T-helper 1 cell treated with Interleukin-12 subunit alpha and Interleukin-12 subunit beta and Interleukin-4 antibody, amounts not matched to agents 30 ng/mL and 1 ng/mL, for 36 hours (primary cell): ENCODE measurements around the gene COPRS. TPM values are rescaled to one million over a fixed set of nuclear protein-coding genes. Genes with fewer than 3 reads are reported as not detected.
"Not testable (repeated sequence)": the region's sequence is repeated elsewhere in the genome, so short reads cannot be mapped to it uniquely, and the experiment has no call there.

Experiments
- intact Hi-C: fragments of 100-400 bp; cut with micrococcal nuclease; formaldehyde crosslinking; loops from one replicate; pipeline ENCODE4 v1.15.1; 2024
- total RNA-seq: library from RNA; stranded (reverse); gene quantifications from 2 replicates; pipeline ENCODE4 v1.2.3, GENCODE V29; 2022

COPRS gene
- total RNA-seq, 1 donor from 2014 or later, result 17.9 TPM

DNA sequence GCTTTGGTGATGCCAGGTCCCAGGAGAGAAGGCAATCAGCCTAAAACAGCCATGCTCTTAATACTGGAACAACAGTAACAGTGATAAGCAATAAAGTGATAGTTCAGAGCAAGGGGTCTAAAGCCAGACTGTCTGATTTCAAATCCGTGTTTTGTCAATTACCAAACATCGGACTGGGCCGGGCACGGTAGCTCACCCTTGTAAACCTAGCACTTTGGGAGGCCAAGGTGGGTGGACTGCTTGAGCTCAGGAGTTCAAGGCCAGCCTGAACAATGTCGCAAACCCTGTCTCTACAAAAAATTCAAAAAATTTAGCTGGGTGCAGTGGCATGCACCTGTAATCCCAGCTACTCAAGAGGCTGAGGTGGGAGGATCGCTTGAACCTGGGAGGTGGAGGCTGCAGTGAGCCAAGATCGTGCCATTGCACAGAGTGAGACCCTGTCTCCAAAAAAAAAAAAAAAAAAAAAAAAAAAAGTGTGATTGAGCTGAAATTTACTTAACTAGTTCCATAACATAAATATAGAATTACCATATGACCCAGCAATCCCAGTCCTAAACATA lies 5.1 kb downstream of the COPRS start:
- intact Hi-C loops, result no loop called here

DNA sequence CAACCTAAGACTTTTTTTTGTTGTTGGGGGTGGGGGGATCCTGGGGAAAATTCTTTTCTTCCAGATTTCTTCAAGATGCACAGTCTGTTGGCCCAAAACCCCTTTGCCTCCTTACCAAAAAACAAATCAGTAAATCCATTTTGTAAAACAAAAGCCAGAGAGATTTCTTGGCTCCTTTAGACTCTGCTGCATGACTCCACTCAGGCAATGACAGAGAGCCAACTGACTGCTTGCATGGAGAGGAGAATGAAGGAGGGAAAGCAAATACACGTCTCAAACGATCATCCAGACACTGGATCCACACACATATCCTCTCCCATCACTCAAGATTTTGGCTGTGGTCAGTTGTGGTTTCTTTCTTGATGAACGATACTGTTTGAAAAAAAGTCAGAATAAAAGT lies 13.8 kb downstream of the COPRS start:
- intact Hi-C loops, result no loop called here

DNA sequence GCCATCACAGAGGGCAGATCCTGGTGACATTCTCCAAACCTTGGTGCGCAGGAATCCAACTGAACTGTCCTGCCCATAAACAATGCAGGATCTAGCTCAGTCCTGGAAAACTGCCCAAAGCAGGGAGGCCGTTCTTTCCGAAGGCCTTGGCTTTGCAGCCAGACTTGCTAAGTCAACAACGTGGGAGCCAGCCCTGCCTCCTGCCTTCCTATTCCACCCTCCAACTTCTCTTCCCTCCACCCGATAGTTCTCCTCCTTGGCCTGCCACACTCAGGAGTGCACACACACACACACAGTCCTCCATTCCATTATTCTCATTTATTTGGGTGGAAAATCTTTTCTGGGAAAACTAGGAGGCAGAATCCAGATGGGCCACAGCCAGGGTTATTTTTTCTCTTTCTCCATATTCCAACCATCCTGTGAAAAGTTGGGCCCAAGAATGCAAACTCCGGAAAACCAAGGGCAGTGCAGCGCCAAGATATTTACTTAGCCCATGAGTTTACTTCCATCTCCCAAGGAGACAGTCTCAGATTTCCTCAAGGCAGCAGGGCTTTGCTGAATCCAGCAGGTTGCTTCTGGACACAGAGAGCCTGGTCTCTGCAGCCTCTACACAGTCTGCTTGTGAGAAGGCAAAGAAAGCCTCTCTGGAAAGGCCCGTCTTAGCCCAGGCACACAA lies 15.8 kb downstream of the COPRS start:
- intact Hi-C loops, result loop anchor here (2.0 kb wide), 1 partner anchor 294 kb away; no protein-coding TSS in a partner anchor

DNA sequence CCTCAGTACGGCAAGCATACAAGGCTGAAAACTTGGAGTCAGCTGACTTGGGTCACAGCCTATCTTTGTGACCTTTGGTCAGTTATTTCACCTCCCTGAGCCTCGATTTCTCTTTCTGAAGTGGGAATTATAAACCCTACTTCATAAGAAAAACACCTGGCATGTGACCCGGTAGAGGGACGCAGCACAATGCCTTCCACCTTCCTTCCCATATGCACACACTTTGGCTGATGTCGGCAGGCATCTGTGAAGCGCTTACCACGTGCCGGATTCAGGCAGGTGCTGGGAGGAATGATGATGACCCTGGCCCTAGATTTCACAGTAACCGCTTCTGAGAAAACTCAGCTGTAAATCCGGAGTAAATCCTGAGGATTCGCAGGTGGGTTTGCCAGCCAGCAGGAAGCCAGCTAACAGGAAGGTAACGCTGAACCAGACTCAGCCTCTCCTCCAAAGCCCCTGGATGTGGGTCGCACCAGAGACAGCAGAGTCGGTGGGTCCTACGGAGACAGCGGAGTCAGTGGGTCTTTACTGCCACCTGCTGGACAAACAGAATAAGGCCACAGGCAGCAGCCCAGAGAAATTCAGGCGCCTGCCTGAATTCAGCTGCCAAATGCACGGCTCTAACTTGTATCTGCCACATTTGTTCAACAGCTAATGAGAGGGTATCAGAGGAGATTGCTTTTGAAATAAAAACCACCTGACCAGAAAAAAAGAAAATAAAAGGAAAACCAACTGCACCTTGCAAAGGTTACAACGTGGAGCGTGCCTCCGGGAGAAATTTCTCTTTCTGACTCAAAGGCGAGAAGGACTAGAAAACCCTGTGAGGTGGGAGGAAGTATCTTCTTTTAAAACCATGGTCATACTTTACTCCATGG lies 16.6 kb downstream of the COPRS start:
- intact Hi-C loops, result loop anchor here (1.0 to 2.0 kb wide), 5 partner anchors 284 to 453 kb away; no protein-coding TSS in a partner anchor

DNA sequence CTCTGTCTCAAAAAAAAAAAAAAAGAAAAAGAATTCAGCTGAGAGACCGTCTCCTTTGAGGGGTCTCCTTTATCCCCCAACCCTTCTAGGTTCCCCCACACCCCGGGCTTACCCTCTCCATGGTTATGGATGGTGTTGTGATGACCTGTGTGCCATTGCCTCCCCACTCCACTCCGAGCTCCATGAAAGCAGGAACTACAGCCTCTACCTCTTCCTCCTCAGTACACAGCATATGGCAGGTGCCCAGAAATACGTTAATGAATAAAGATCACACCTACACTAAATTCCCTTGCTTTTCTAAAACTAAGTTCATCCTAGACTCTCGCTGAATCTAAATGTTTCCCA lies 17.2 kb downstream of the COPRS start:
- intact Hi-C loops, result loop anchor here (1.0 to 2.0 kb wide), 5 partner anchors 284 to 453 kb away; no protein-coding TSS in a partner anchor

DNA sequence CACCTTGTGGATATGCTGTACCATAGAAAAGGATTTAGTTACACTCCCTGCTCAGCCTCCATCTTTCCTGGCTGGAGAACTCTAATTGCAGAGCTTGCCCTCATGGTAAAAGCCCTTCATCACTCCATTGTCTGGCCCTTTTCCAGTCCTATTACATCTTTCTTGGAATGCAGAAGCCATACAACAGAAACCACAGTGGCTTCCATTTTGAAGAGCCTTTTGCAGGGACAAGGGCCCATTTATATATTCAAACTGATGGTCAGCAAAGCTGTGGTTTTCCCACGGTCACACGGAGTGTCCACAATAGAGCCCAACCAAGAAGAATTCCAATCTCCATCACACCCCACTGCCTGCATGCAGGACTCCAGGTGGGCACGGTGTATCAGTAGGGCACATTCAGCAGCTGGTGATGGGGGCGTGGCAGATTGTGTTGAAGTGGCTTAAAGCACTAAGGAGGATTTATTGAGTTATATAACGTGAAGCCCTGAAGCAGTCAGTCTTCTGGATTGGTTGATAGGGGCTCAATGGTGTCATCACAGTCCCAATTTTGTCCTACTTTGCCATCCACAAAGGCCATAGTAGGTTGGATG lies 20.3 kb downstream of the COPRS start:
- intact Hi-C loops, result no loop called here

DNA sequence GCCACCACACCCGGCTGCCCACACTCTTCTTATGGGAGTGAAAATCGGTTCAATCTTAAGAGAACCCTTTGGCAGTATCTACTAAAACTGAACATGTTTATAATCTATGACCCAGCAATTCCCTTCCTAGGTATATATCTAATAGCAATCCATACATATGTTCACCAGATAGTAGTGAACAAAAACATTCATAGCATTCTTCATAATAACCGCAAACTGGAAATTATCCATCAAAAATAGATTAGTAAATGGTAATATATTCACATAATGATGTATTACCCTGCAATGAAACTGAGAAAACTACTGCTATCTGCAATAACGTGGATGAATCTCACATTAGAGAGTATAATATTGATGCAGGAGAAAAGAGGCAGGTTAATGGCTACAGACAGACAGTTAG lies 23.1 kb downstream of the COPRS start:
- intact Hi-C loops, result no loop called here

DNA sequence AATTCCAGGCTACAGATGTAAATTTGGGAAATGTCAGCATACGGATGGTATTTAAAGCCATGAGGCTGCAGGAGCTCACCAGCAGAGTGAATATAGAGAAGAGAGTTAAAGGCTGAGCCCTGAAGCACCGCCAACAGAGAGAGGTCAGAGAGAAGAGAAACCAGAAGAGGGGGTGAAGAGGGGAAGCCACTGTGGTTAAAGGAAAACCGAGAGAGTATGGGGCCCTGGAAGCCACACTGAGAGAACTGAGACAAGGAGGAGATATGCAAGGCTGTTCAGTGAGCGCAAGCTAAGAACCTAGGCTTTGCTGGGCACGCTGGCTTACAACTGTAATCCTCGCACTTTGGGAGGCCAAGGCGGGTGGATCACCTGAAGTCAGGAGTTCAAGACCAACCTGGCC lies 24.6 kb downstream of the COPRS start:
- intact Hi-C loops, result no loop called here

DNA sequence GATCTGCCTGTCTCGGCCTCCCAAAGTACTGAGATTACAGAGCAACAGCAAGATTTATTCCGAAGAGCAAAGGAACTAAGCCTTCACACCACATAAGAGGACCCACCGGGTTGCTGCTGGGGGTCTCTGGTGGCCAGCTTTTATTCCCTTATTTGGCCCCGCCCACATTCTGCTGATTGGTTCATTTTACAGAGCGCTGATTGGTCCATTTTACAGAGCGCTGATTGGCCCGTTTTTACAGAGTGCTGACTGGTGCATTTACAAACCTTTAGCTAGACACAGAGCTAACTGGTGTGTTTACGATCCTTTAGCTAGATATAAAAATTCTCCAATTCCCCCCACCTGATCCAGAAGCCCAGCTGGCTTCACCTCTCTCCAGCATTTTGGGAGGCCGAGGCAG lies 26.3 kb downstream of the COPRS start:
- intact Hi-C loops, result no loop called here

DNA sequence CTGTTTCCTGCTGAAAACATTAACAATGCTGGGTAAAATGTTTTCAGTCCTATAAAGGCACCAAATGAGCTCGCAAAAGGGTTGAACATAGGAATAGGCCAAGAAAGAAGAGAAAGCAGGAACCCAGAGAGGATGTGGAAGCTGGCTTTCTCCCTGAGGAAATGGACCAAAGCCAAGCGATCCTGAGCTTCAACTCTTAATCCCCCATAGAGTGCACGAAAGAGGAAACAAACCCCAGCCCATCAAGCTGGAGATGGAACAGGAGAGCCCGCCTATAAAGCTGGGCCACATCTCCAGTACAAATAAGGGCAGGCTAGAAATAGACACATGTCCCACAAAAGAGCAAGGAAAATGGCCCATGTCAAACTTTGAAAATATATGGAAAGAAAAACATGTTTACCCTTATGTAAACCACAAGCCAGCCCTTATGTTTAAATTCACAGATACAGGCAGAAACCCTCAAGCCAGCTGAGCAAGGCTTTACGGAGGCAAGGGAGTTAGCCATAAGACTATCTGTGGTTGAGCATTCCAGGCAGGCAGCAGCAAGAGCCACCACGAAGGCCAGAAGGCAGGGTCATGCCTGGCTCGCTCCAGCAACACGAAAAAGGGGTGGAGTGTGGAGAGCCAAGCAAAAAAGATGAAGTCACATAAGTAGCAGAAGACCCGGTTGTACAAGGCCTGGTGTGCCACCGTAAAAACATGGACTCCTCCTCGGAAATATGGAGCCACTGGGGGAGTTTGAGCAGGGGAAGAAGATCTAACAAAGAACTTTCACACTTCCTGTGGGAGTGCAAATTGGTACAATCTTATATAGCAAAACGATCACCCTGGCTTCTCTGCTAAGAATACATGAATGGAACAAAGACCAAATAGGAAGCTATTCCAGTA lies 27.8 kb downstream of the COPRS start:
- intact Hi-C loops, result no loop called here

DNA sequence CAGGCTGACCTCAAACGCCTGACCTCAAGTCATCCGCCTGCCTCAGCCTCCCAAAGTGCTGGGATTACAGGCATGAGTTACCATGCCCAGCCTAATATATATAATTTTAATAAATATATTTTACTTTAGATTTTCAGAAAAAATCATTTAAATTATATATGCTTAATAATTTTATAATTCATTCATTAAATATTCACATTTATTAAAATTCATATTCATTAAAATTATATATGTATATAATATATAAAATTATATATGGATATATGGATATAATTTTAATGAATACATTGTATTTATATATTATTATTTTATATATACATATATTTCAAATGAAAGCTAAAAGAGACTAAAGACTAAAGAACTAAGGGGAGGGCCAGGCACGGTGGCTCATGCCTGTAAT lies 29.4 kb downstream of the COPRS start:
- intact Hi-C loops, result no loop called here

DNA sequence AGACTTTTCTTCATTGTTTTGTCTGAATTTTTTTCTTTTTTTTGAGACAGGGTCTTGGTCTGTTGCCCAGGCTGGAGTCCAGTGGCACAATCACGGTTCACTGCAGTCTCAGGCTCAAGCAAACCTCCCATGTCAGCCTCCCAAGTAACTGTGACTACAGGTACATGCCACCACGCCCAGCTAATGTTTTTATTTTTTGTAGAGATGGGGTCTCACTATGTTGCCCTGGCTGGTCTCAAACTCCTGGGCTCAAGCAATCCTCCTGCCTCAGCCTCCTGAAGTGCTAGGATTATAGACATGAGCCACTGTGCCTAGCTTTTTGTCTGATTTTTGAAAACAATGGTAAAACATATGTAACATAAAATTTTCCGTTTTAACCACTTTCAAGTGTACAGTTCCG lies 30.1 kb downstream of the COPRS start:
- intact Hi-C loops, result not testable (repeated sequence)

DNA sequence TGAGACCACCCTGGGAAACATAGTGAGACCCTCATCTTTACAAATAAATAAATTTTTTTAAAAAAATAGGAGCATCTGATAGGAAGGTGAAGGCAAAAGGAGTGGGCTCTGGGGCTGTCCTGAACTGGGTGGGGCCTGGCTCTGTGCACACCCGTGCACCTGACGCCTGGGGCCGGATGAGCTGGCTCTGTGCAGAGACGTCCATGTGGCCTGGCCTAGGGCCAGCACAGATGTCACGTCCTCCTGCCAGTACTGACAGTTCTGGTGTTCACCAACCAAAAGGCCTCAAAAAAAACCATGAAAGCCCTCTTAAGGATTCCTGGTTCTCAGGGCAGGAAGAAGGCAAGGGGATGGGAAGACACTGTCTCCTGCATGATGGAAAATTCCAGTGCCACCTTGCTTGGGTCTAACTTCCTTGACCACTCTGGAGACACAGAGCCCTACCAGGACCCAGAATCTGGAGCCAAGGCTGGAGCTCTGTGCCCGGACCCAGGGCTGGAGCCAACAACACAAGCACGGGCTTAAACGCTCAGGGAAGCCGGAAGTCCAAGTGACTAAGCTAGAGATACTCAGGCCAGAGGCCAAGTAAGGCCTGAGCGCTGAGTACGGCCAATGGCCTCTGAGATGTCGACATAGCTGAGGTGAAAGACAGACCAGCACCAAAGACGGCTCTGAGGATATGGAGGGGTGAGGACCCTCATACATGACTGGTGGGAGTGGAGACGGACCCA lies 32.9 kb downstream of the COPRS start:
- intact Hi-C loops, result no loop called here

DNA sequence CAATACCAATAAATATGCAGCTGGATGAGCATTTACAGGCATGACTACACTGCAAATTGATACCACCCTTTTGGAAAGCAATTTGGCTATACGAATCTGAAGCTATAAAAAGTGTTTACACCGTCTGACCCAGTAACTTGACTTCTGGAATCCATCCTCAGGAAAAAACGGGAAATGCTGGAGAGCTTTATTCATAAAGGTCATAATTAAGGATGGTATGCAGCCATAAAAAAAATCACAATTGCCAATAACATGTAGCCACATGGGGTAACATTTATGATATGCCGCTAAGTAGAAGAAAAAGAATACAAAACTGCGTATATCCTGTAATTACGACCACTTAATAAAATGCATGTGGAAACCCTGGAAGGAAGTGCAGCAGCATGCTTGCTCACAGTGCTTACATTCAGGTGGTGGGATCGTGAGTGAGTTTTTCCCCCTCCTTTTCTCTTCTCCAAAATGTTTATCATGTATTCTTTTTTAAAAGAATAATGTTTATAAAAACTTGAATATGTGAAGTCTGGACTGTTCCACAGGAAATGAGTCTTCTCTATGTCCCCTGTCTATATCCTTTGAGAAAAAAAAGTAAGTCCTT lies 34.2 kb downstream of the COPRS start:
- intact Hi-C loops, result no loop called here

DNA sequence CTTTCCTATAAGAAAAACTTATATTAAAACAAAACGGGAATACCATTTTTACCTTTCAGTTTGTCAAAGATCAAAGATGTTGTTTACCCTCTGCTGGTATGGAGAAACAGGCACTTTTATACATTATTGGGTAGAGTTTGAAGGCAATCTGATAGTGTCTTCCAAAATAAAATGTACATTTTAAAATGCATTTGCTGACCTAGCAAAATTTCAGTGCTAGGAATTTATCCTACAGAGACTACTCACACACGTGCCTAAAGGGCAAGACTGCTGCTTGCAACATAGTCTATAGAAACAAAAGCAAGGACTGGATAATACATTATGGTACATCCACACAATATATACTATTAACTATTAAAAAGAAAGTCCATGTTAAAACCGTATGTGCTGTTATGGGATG lies 36.0 kb downstream of the COPRS start:
- intact Hi-C loops, result no loop called here

DNA sequence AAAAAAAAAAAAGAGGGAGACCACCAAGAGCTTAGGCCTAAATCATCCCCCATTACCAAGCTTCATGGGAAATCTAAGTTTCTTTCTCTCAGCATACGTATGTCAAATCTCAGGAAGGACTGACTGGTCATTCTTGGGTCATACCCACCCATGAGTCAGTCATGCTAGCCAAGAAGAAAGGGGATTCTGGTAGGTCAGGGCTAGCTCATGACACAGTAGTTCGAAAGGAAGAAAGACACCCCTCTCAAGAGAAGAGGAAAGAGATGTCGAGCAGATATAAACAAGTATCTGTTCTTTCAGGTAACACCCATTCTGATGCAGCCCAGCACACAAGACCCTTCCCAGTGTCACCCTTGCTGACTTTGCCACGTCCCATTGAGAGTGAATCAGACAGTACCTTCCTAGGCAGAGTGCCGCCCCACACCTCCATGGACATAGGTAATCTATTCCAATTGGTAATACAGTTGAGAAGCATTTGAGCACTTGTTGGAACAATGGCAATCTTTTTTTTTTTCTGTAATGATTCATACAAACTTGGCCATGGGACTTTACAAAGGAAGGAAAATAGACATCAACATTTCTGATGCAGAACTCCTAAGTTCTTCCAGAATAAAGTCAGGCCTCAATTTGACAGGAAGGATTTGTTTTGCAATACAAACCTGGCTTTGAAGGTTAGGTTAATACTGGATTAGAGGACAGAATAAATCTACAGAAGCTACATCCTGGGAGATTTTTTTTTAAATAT lies 38.2 kb downstream of the COPRS start:
- intact Hi-C loops, result no loop called here

DNA sequence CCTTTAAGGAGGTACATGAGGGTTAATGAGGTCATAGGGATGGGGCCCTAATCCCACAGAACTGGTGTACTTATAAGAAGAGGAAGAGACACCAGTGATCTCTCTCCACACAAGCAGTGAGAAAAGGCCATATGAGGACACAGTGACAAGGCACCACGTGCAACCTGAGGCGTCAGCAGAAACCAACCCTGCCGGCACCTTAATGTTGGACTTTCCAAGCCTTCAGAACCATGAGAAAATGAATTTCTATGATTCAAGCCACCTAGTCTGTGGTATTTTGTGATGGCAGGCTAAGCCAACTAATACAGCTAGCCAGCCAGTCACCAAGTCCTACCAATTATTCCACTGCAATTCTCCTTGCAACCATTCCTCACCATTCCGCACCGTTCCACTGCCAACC lies 39.5 kb downstream of the COPRS start:
- intact Hi-C loops, result no loop called here

DNA sequence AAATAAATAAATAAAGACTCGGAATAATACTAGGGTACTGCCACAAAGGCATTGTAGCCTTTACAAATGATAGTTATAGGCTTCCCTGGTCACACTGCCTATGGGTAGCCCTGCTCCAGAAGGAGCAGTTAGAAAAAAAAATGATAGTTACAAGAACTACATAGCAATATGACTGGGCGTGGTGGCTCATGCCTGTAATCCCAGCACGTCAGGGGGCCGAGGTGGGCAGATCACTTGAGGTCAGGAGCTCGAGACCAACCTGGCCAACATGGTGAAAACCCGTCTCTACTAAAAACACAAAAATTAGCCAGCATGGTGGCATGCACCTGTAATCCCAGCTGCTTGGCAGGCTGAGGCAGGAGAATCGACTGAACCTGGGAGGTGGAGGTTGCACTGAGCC lies 40.2 kb downstream of the COPRS start:
- intact Hi-C loops, result not testable (repeated sequence)

DNA sequence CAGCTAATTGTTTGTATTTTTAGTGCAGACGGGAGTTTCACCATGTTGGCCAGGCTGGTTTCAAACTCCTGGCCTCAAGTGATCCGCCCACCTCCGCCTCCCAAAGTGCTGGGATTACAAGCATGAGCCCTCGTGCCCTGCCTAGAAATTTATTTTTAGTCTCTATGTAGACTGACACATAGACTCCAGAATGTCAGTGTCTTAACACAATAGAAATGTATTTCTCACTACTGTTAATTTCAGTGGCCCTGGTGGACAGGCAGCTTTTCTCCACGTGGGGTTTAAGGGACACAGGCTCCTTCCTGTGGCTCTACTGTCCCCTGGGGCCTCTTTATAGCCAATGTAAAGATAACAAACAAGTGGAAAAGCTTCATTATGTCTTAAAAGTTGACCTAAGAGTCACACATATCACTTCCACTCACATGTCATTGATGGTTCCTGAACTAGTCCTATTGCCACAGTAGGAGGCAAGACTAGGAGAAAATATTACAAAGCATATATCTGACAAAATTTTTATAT lies 43.8 kb downstream of the COPRS start:
- intact Hi-C loops, result no loop called here
